ENCODE measurements around the gene ISYNA1. TPM values are rescaled to one million over a fixed set of nuclear protein-coding genes. Genes with fewer than 3 reads are reported as not detected.

The ISYNA1 gene
- total RNA-seq, 1 donor from 2014 or later: 278 TPM

Small RNA genes within 50 kb of the gene (microRNA-seq; reads per million reads assigned to microRNA genes)
- gene MIR3189: not detected

Other genes starting within 250 kb of the ISYNA1 start
- gene MPV17L2, start 244.9 kb downstream of the ISYNA1 start, total RNA-seq (ENCODE audit: low replicate concordance): 10.2 and 11.6 TPM in 2 replicates
- gene RAB3A, start 234.1 kb downstream of the ISYNA1 start, total RNA-seq (ENCODE audit: low replicate concordance): 6.7 and 8.7 TPM in 2 replicates
- 0.33 and 0.89 TPM in 2 replicates for gene PDE4C, start 211.7 kb downstream of the ISYNA1 start, total RNA-seq (ENCODE audit: low replicate concordance)
- 7.8 and 10.2 TPM in 2 replicates for gene IQCN, start 163.7 kb downstream of the ISYNA1 start, total RNA-seq (ENCODE audit: low replicate concordance)
- gene JUND, start 156.5 kb downstream of the ISYNA1 start, total RNA-seq (ENCODE audit: low replicate concordance): 126 and 232 TPM in 2 replicates
- 196 and 223 TPM in 2 replicates for gene LSM4, start 115.1 kb downstream of the ISYNA1 start, total RNA-seq (ENCODE audit: low replicate concordance)
- 28.8 and 46.7 TPM in 2 replicates for gene PGPEP1, start 97.5 kb downstream of the ISYNA1 start, total RNA-seq (ENCODE audit: low replicate concordance)
- gene GDF15, start 52.0 kb downstream of the ISYNA1 start, total RNA-seq (ENCODE audit: low replicate concordance): 102 and 106 TPM in 2 replicates
- gene LRRC25, start 40.5 kb downstream of the ISYNA1 start, total RNA-seq (ENCODE audit: low replicate concordance): 0.19 TPM in 1 of 2 replicates, not detected in the other
- 76.7 and 99.0 TPM in 2 replicates for gene SSBP4, start 18.7 kb downstream of the ISYNA1 start, total RNA-seq (ENCODE audit: low replicate concordance)
- gene ELL, start 83.9 kb upstream of the ISYNA1 start, total RNA-seq (ENCODE audit: low replicate concordance): 13.6 and 16.7 TPM in 2 replicates
- 151 and 191 TPM in 2 replicates for gene FKBP8, start 105.4 kb upstream of the ISYNA1 start, total RNA-seq (ENCODE audit: low replicate concordance)
- gene KXD1, start 119.7 kb upstream of the ISYNA1 start, total RNA-seq (ENCODE audit: low replicate concordance): 72.9 and 73.9 TPM in 2 replicates
- gene UBA52, start 133.7 kb upstream of the ISYNA1 start, total RNA-seq (ENCODE audit: low replicate concordance): 1,126 and 1,202 TPM in 2 replicates
- 54.0 and 63.5 TPM in 2 replicates for gene REX1BD, start 150.7 kb upstream of the ISYNA1 start, total RNA-seq (ENCODE audit: low replicate concordance)
- 2.8 and 7.8 TPM in 2 replicates for gene CRLF1, start 168.7 kb upstream of the ISYNA1 start, total RNA-seq (ENCODE audit: low replicate concordance)
- gene TMEM59L, start 174.7 kb upstream of the ISYNA1 start, total RNA-seq (ENCODE audit: low replicate concordance): 4.6 and 9.4 TPM in 2 replicates
- gene KLHL26, start 198.9 kb upstream of the ISYNA1 start, total RNA-seq (ENCODE audit: low replicate concordance): 11.0 and 11.1 TPM in 2 replicates
- gene CRTC1, start 245.5 kb upstream of the ISYNA1 start, total RNA-seq (ENCODE audit: low replicate concordance): 14.2 and 20.2 TPM in 2 replicates